Measurements from ENCODE around the gene CYP11A1.
"Not testable (repeated sequence)": the region's sequence is repeated elsewhere in the genome, so short reads cannot be mapped to it uniquely, and the experiment has no call there.

The CYP11A1 gene

GRCh38 chr15:74395319-74396145 is 28.1 kb upstream of the CYP11A1 start:
- H3K9me3 ChIP-seq (ENCODE audit: control insufficient read depth in 2 of 2, low read length in 2 of 2), result no peaks in the 10 kb centered on the region
- H3K9ac ChIP-seq (ENCODE audit: low read depth in 1 of 2, low read length in 2 of 2), result no peak overlapping the region
- H3K27me3 ChIP-seq (ENCODE audit: control insufficient read depth in 2 of 2, insufficient read depth in 2 of 2, low read length in 2 of 2), result no peaks in the 10 kb centered on the region
- no peak overlapping the region for H3K27ac ChIP-seq (ENCODE audit: low read depth in 2 of 2, low read length in 2 of 2)
- H3K4me1 ChIP-seq (ENCODE audit: control insufficient read depth in 2 of 2, insufficient read depth in 2 of 2, low read length in 2 of 2), result peaks cover 0 to 3% of the 10 kb centered on the region in 2 donors
- H3K36me3 ChIP-seq (ENCODE audit: control insufficient read depth in 2 of 2, insufficient read depth in 2 of 2, low read length in 2 of 2), result no peaks in the 10 kb centered on the region
- H3K4me3 ChIP-seq (ENCODE audit: low read length in 2 of 2), result no peak overlapping the region

GRCh38 chr15:74394090-74394846 is 26.8 kb upstream of the CYP11A1 start:
- H3K9me3 ChIP-seq (ENCODE audit: control insufficient read depth in 2 of 2, low read length in 2 of 2), result no peaks in the 10 kb centered on the region
- H3K4me1 ChIP-seq (ENCODE audit: control insufficient read depth in 2 of 2, insufficient read depth in 2 of 2, low read length in 2 of 2), result peaks cover 0 to 3% of the 10 kb centered on the region in 2 donors

GRCh38 chr15:74393423-74393822 is 26.0 kb upstream of the CYP11A1 start:
- H3K9ac ChIP-seq (ENCODE audit: low read depth in 1 of 2, low read length in 2 of 2), result no peak overlapping the region
- H3K27me3 ChIP-seq (ENCODE audit: control insufficient read depth in 2 of 2, insufficient read depth in 2 of 2, low read length in 2 of 2), result no peaks in the 10 kb centered on the region
- no peaks in the 10 kb centered on the region for H3K36me3 ChIP-seq (ENCODE audit: control insufficient read depth in 2 of 2, insufficient read depth in 2 of 2, low read length in 2 of 2)
- peaks cover 0 to 3% of the 10 kb centered on the region in 2 donors for H3K4me1 ChIP-seq (ENCODE audit: control insufficient read depth in 2 of 2, insufficient read depth in 2 of 2, low read length in 2 of 2)
- H3K9me3 ChIP-seq (ENCODE audit: control insufficient read depth in 2 of 2, low read length in 2 of 2), result no peaks in the 10 kb centered on the region
- no peak overlapping the region for H3K4me3 ChIP-seq (ENCODE audit: low read length in 2 of 2)
- H3K27ac ChIP-seq (ENCODE audit: low read depth in 2 of 2, low read length in 2 of 2), result no peak overlapping the region

More at GRCh38 chr15:74394090-74394846, 26.8 kb upstream of the CYP11A1 start:
- H3K27ac ChIP-seq (ENCODE audit: low read depth in 2 of 2, low read length in 2 of 2), result no peak overlapping the region
- no peak overlapping the region for H3K4me3 ChIP-seq (ENCODE audit: low read length in 2 of 2)
- no peak overlapping the region for H3K9ac ChIP-seq (ENCODE audit: low read depth in 1 of 2, low read length in 2 of 2)
- no peaks in the 10 kb centered on the region for H3K27me3 ChIP-seq (ENCODE audit: control insufficient read depth in 2 of 2, insufficient read depth in 2 of 2, low read length in 2 of 2)
- H3K36me3 ChIP-seq (ENCODE audit: control insufficient read depth in 2 of 2, insufficient read depth in 2 of 2, low read length in 2 of 2), result no peaks in the 10 kb centered on the region

GRCh38 chr15:74392902-74393301 is 25.5 kb upstream of the CYP11A1 start:
- Histone ChIP-seq H3K9ac (ENCODE audit: low read depth in 1 of 2, low read length in 2 of 2) (no peak overlapping the region), H3K4me1 (ENCODE audit: control insufficient read depth in 2 of 2, insufficient read depth in 2 of 2, low read length in 2 of 2) (peaks cover 0 to 3% of the 10 kb centered on the region in 2 donors), H3K9me3 (ENCODE audit: control insufficient read depth in 2 of 2, low read length in 2 of 2) (no peaks in the 10 kb centered on the region), H3K27ac (ENCODE audit: low read depth in 2 of 2, low read length in 2 of 2) (no peak overlapping the region), H3K36me3 (ENCODE audit: control insufficient read depth in 2 of 2, insufficient read depth in 2 of 2, low read length in 2 of 2) (no peaks in the 10 kb centered on the region), H3K27me3 (ENCODE audit: control insufficient read depth in 2 of 2, insufficient read depth in 2 of 2, low read length in 2 of 2) (no peaks in the 10 kb centered on the region), H3K4me3 (ENCODE audit: low read length in 2 of 2) (no peak overlapping the region)

- Histone ChIP-seq H3K4me3 (ENCODE audit: low read length in 2 of 2) (no peak overlapping the region), H3K9ac (ENCODE audit: low read depth in 1 of 2, low read length in 2 of 2) (no peak overlapping the region), H3K36me3 (ENCODE audit: control insufficient read depth in 2 of 2, insufficient read depth in 2 of 2, low read length in 2 of 2) (no peaks in the 10 kb centered on the region), H3K4me1 (ENCODE audit: control insufficient read depth in 2 of 2, insufficient read depth in 2 of 2, low read length in 2 of 2) (peaks cover 0 to 3% of the 10 kb centered on the region in 2 donors), H3K27ac (ENCODE audit: low read depth in 2 of 2, low read length in 2 of 2) (no peak overlapping the region), H3K27me3 (ENCODE audit: control insufficient read depth in 2 of 2, insufficient read depth in 2 of 2, low read length in 2 of 2) (no peaks in the 10 kb centered on the region), H3K9me3 (ENCODE audit: control insufficient read depth in 2 of 2, low read length in 2 of 2) (no peaks in the 10 kb centered on the region)
Observed at GRCh38 chr15:74392451-74392830, 25.0 kb upstream of the CYP11A1 start.

GRCh38 chr15:74391582-74392450 is 24.4 kb upstream of the CYP11A1 start:
- Histone ChIP-seq H3K9me3 (ENCODE audit: control insufficient read depth in 2 of 2, low read length in 2 of 2) (no peaks in the 10 kb centered on the region), H3K27ac (ENCODE audit: low read depth in 2 of 2, low read length in 2 of 2) (no peak overlapping the region), H3K27me3 (ENCODE audit: control insufficient read depth in 2 of 2, insufficient read depth in 2 of 2, low read length in 2 of 2) (no peaks in the 10 kb centered on the region), H3K9ac (ENCODE audit: low read depth in 1 of 2, low read length in 2 of 2) (no peak overlapping the region), H3K4me3 (ENCODE audit: low read length in 2 of 2) (no peak overlapping the region), H3K36me3 (ENCODE audit: control insufficient read depth in 2 of 2, insufficient read depth in 2 of 2, low read length in 2 of 2) (no peaks in the 10 kb centered on the region), H3K4me1 (ENCODE audit: control insufficient read depth in 2 of 2, insufficient read depth in 2 of 2, low read length in 2 of 2) (peaks cover 0 to 3% of the 10 kb centered on the region in 2 donors)

- no peak overlapping the region for H3K4me3 ChIP-seq (ENCODE audit: low read length in 2 of 2)
- H3K9me3 ChIP-seq (ENCODE audit: control insufficient read depth in 2 of 2, low read length in 2 of 2), result no peaks in the 10 kb centered on the region
- no peaks in the 10 kb centered on the region for H3K36me3 ChIP-seq (ENCODE audit: control insufficient read depth in 2 of 2, insufficient read depth in 2 of 2, low read length in 2 of 2)
- H3K9ac ChIP-seq (ENCODE audit: low read depth in 1 of 2, low read length in 2 of 2), result no peak overlapping the region
- H3K4me1 ChIP-seq (ENCODE audit: control insufficient read depth in 2 of 2, insufficient read depth in 2 of 2, low read length in 2 of 2), result no peaks in the 10 kb centered on the region
- no peaks in the 10 kb centered on the region for H3K27me3 ChIP-seq (ENCODE audit: control insufficient read depth in 2 of 2, insufficient read depth in 2 of 2, low read length in 2 of 2)
- H3K27ac ChIP-seq (ENCODE audit: low read depth in 2 of 2, low read length in 2 of 2), result no peak overlapping the region
Observed at GRCh38 chr15:74390647-74391288, 23.3 kb upstream of the CYP11A1 start.

GRCh38 chr15:74390049-74390646 is 22.7 kb upstream of the CYP11A1 start:
- not testable (repeated sequence) for H3K4me1 ChIP-seq (ENCODE audit: control insufficient read depth in 2 of 2, insufficient read depth in 2 of 2, low read length in 2 of 2); H3K9ac ChIP-seq (ENCODE audit: low read depth in 1 of 2, low read length in 2 of 2); H3K9me3 ChIP-seq (ENCODE audit: control insufficient read depth in 2 of 2, low read length in 2 of 2); H3K27me3 ChIP-seq (ENCODE audit: control insufficient read depth in 2 of 2, insufficient read depth in 2 of 2, low read length in 2 of 2); H3K36me3 ChIP-seq (ENCODE audit: control insufficient read depth in 2 of 2, insufficient read depth in 2 of 2, low read length in 2 of 2); H3K4me3 ChIP-seq (ENCODE audit: low read length in 2 of 2)
- peak overlapping the region in 1 of 2 donors; percentile 40 for H3K27ac ChIP-seq (ENCODE audit: low read depth in 2 of 2, low read length in 2 of 2)

GRCh38 chr15:74389241-74390048 is 22.0 kb upstream of the CYP11A1 start:
- no peaks in the 10 kb centered on the region for H3K36me3 ChIP-seq (ENCODE audit: control insufficient read depth in 2 of 2, insufficient read depth in 2 of 2, low read length in 2 of 2)
- peaks cover 0 to 1% of the 10 kb centered on the region in 2 donors for H3K4me1 ChIP-seq (ENCODE audit: control insufficient read depth in 2 of 2, insufficient read depth in 2 of 2, low read length in 2 of 2)
- no peak overlapping the region for H3K9ac ChIP-seq (ENCODE audit: low read depth in 1 of 2, low read length in 2 of 2)
- H3K27ac ChIP-seq (ENCODE audit: low read depth in 2 of 2, low read length in 2 of 2), result peak overlapping the region in 1 of 2 donors; percentile 40
- H3K9me3 ChIP-seq (ENCODE audit: control insufficient read depth in 2 of 2, low read length in 2 of 2), result no peaks in the 10 kb centered on the region
- H3K4me3 ChIP-seq (ENCODE audit: low read length in 2 of 2), result no peak overlapping the region
- H3K27me3 ChIP-seq (ENCODE audit: control insufficient read depth in 2 of 2, insufficient read depth in 2 of 2, low read length in 2 of 2), result no peaks in the 10 kb centered on the region
